HG03095 (cell line): Measurements from ENCODE around the gene AFDN.

ENCODE experiments used
- ATAC-seq: cut with Tn5 transposase; IDR thresholded peaks from one replicate; pipeline ENCODE4 v1.9.1; 2021; ENCODE audit warnings: moderate library complexity; ENCODE audit not compliant: unreplicated experiment

Gene AFDN

GRCh38 chr6:167946007-167946406 lies 119.3 kb downstream of the AFDN start:
- no peak for ATAC-seq

GRCh38 chr6:167946604-167947003 lies 119.9 kb downstream of the AFDN start:
- ATAC-seq: no peak

GRCh38 chr6:167947716-167948115 lies 121.0 kb downstream of the AFDN start:
- ATAC-seq: no peak

GRCh38 chr6:167948716-167949115 lies 122.0 kb downstream of the AFDN start:
- ATAC-seq: no peak

- no peak for ATAC-seq
Measured at GRCh38 chr6:167949121-167949684, 122.5 kb downstream of the AFDN start.

GRCh38 chr6:167951781-167952511 lies 125.2 kb downstream of the AFDN start:
- no peak for ATAC-seq

- ATAC-seq: no peak
Measured at GRCh38 chr6:167952512-167952859, 125.8 kb downstream of the AFDN start.

GRCh38 chr6:167953551-167953950 lies 126.8 kb downstream of the AFDN start:
- ATAC-seq: no peak

- no peak for ATAC-seq
Measured at GRCh38 chr6:167954151-167954550, 127.4 kb downstream of the AFDN start.

GRCh38 chr6:167956491-167956890 lies 129.8 kb downstream of the AFDN start:
- ATAC-seq: no peak

- ATAC-seq: no peak
Measured at GRCh38 chr6:167956983-167957492, 130.3 kb downstream of the AFDN start.

- no peak for ATAC-seq
Measured at GRCh38 chr6:167957626-167958025, 130.9 kb downstream of the AFDN start.

GRCh38 chr6:167960579-167960978 lies 133.9 kb downstream of the AFDN start:
- ATAC-seq: no peak

- no peak for ATAC-seq
Measured at GRCh38 chr6:167962711-167963110, 136.0 kb downstream of the AFDN start.

GRCh38 chr6:167963589-167964057 lies 136.9 kb downstream of the AFDN start:
- ATAC-seq: no peak

- no peak for ATAC-seq
Measured at GRCh38 chr6:167965592-167966539, 139.2 kb downstream of the AFDN start.

GRCh38 chr6:167966540-167966905 lies 139.8 kb downstream of the AFDN start:
- no peak for ATAC-seq

- no peak for ATAC-seq
Measured at GRCh38 chr6:167968091-167968490, 141.4 kb downstream of the AFDN start.

GRCh38 chr6:167970230-167970629 lies 143.5 kb downstream of the AFDN start:
- no peak for ATAC-seq

GRCh38 chr6:167972193-167972592 lies 145.5 kb downstream of the AFDN start:
- no peak for ATAC-seq

- ATAC-seq: no peak
Measured at GRCh38 chr6:167973148-167973885, 146.6 kb downstream of the AFDN start.
